Hepatocyte (in vitro differentiated cells): ENCODE results near the gene PCK1. TPM values are rescaled to one million over a fixed set of nuclear protein-coding genes. Genes with fewer than 3 reads are reported as not detected.
A peak's percentile ranks its signal among the peaks of the same experiment; 100 is the strongest.

Source experiments
- DNase-seq: peaks from one replicate; pipeline ENCODE4 v3.0.0-alpha.2; 2016; ENCODE audit warnings: low spot score
- H2AFZ ChIP-seq: fragments of 200-600 bp; sonication (generic); 2 replicates; pipeline ENCODE4 v1.6.0; 2016; ENCODE audit warnings: antibody characterized with exemption, mild to moderate bottlenecking
- H3K27ac ChIP-seq: fragments of 200-600 bp; sonication (generic); 2 replicates; pipeline ENCODE4 v1.5.1; 2016; ENCODE audit warnings: mild to moderate bottlenecking
- H3K27me3 ChIP-seq: fragments of 200-600 bp; sonication (generic); 2 replicates; pipeline ENCODE4 v1.6.1; 2016
- H3K36me3 ChIP-seq: fragments of 200-600 bp; sonication (generic); replicated peaks from 2 replicates; pipeline ENCODE4 v1.5.1; 2016; ENCODE audit warnings: low read depth; ENCODE audit not compliant: insufficient read depth
- H3K4me1 ChIP-seq: fragments of 200-600 bp; sonication (generic); 2 replicates; pipeline ENCODE4 v1.5.1; 2016; ENCODE audit warnings: mild to moderate bottlenecking, moderate library complexity; ENCODE audit not compliant: insufficient read depth
- H3K4me2 ChIP-seq: fragments of 200-600 bp; sonication (generic); 2 replicates; pipeline ENCODE4 v1.6.0; 2016
- H3K4me3 ChIP-seq: fragments of 200-600 bp; sonication (generic); 2 replicates; pipeline ENCODE4 v1.5.1; 2016; ENCODE audit warnings: mild to moderate bottlenecking
- H3K79me2 ChIP-seq: fragments of 200-600 bp; sonication (generic); 2 replicates; pipeline ENCODE4 v1.6.0; 2017; ENCODE audit warnings: mild to moderate bottlenecking
- H3K9me2 ChIP-seq: fragments of 200-600 bp; sonication (generic); replicated peaks from 2 replicates; pipeline ENCODE4 v1.6.0; 2017; ENCODE audit warnings: mild to moderate bottlenecking; ENCODE audit not compliant: insufficient read depth
- H3K9me3 ChIP-seq: fragments of 200-600 bp; sonication (generic); 2 replicates; pipeline ENCODE4 v1.5.1; 2016; ENCODE audit warnings: low read depth, mild to moderate bottlenecking
- H4K20me1 ChIP-seq: fragments of 200-600 bp; sonication (generic); 2 replicates; pipeline ENCODE4 v1.6.0; 2016; ENCODE audit warnings: mild to moderate bottlenecking; ENCODE audit not compliant: insufficient read depth, poor library complexity, severe bottlenecking
- CTCF ChIP-seq: fragments of 200-600 bp; sonication (generic); IDR thresholded peaks from 2 replicates; pipeline ENCODE4 v1.5.1; 2016; ENCODE audit warnings: antibody characterized with exemption, mild to moderate bottlenecking; ENCODE audit not compliant: poor library complexity
- EZH2 ChIP-seq: fragments of 200-600 bp; sonication (generic); IDR thresholded peaks from 2 replicates; pipeline ENCODE4 v1.6.1; 2016; ENCODE audit warnings: antibody characterized with exemption, mild to moderate bottlenecking, borderline replicate concordance
- EZH2phosphoT487 ChIP-seq: fragments of 200-600 bp; sonication (generic); IDR thresholded peaks from one replicate; pipeline ENCODE4 v1.6.1; 2018; ENCODE audit warnings: antibody characterized with exemption, mild to moderate bottlenecking, low read depth, moderate library complexity; ENCODE audit not compliant: unreplicated experiment, severe bottlenecking
- WGBS: methylation state at CpG from one replicate; pipeline ENCODE4 v1.1.6; 2016; ENCODE audit warnings: low lambda C conversion rate; ENCODE audit errors: missing lambda C conversion rate; 5-methylcytosine and 5-hydroxymethylcytosine counted together
- polyA plus RNA-seq: library from polyadenylated mRNA; unstranded; fragments of >200 nt; fragmentation: Nextera tagmentation; extraction: Ambion mirVana; gene quantifications from 2 replicates; pipeline ENCODE4 v1.2.1, GENCODE V29; 2016
- total RNA-seq: library from RNA; depleted of rRNA; stranded (reverse); fragments of >200 nt; gene quantifications from 2 replicates; pipeline ENCODE4 v1.2.3, GENCODE V29; 2014

Gene PCK1
- total and polyA plus RNA-seq, 2 experiments from 2014 or later = 11.6 to 12.8 TPM

- Histone ChIP-seq H3K9me3 (no peaks in the 10 kb centered on the region), H2AFZ (no peak overlapping the region), H3K4me2 (no peak overlapping the region), H3K27ac (no peak overlapping the region), H3K9me2 (no peaks in the 10 kb centered on the region), H3K79me2 (no peaks in the 10 kb centered on the region), H3K4me3 (no peak overlapping the region), H3K36me3 (no peaks in the 10 kb centered on the region), H3K27me3 (no peaks in the 10 kb centered on the region), H3K4me1 (peaks cover 4% of the 10 kb centered on the region), H4K20me1 (no peaks in the 10 kb centered on the region)
- TF ChIP-seq EZH2phosphoT487 = no peak
- TF ChIP-seq CTCF = no peak
- TF ChIP-seq EZH2 = no peak
- DNase-seq = no peak
- WGBS = 92% methylated on average over 22 of the region's 22 CpGs
Measured at GRCh38 chr20:57592263-57593092, 31.6 kb downstream of the PCK1 start.

- no peak overlapping the region for H3K27ac ChIP-seq
- H3K4me3 ChIP-seq = no peak overlapping the region
- H3K27me3 ChIP-seq = no peaks in the 10 kb centered on the region
- no peak for TF ChIP-seq EZH2
- TF ChIP-seq EZH2phosphoT487 = no peak
- no peak for TF ChIP-seq CTCF
- H3K79me2 ChIP-seq = no peaks in the 10 kb centered on the region
- WGBS = 81% methylated on average over 17 of the region's 17 CpGs
- no peak for DNase-seq
- H2AFZ ChIP-seq = no peak overlapping the region
- H3K9me2 ChIP-seq = no peaks in the 10 kb centered on the region
- peaks cover 4% of the 10 kb centered on the region for H3K4me1 ChIP-seq
- no peak overlapping the region for H3K4me2 ChIP-seq
- H3K36me3 ChIP-seq = no peaks in the 10 kb centered on the region
- H3K9me3 ChIP-seq = no peaks in the 10 kb centered on the region
- no peaks in the 10 kb centered on the region for H4K20me1 ChIP-seq
Measured at GRCh38 chr20:57593134-57593886, 32.4 kb downstream of the PCK1 start.

GRCh38 chr20:57594092-57594951, 33.4 kb downstream of the PCK1 start:
- Histone ChIP-seq H3K27ac (no peak overlapping the region), H2AFZ (no peak overlapping the region), H4K20me1 (no peaks in the 10 kb centered on the region), H3K9me3 (no peaks in the 10 kb centered on the region), H3K4me2 (no peak overlapping the region), H3K27me3 (no peaks in the 10 kb centered on the region), H3K9me2 (no peaks in the 10 kb centered on the region), H3K4me1 (peaks cover 4% of the 10 kb centered on the region), H3K36me3 (no peaks in the 10 kb centered on the region), H3K4me3 (no peak overlapping the region), H3K79me2 (no peaks in the 10 kb centered on the region)
- 37% methylated on average over 27 of the region's 27 CpGs for WGBS
- DNase-seq = peak; percentile 69
- TF ChIP-seq EZH2phosphoT487 (no peak), CTCF (peak; percentile 83)
